ENCODE measurements around the gene KLHL22.
"Not testable (repeated sequence)": the region's sequence is repeated elsewhere in the genome, so short reads cannot be mapped to it uniquely, and the experiment has no call there.

Gene KLHL22

DNA sequence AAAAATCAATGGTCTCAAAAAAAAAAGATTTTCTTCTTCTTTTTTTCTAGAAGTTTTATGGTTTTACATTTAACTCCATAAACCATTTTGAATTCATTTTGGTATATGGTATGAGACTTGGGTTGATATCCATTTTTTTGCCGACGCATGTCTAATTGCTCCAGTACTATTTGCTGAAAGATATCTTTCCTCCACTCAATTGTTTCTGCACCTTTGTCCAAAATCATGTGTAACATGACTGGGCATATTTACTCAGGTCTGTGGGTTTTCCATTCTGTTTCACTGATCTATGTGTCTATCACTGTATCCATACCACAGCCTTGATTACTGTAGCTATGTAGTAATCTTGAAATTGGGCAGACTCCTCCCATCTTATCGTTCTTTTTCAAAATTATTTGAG, 42.4 kb downstream of the KLHL22 start:
- H3K4me2 ChIP-seq (ENCODE audit: low read length): no peak overlapping the region
- no peaks in the 10 kb centered on the region for H3K27me3 ChIP-seq (ENCODE audit: control insufficient read depth, low read length)
- peaks cover 7% of the 10 kb centered on the region for H3K4me1 ChIP-seq (ENCODE audit: control insufficient read depth, low read length)
- no peak for TF ChIP-seq CTCF (IDR thresholded peaks at IDR 0.05; ENCODE audit: low read depth, low read length, poor library complexity, severe bottlenecking)
- TF ChIP-seq EZH2phosphoT487 (IDR thresholded peaks at IDR 0.05; ENCODE audit: borderline replicate concordance, low read length): no peak
- no peaks in the 10 kb centered on the region for H4K20me1 ChIP-seq (ENCODE audit: control insufficient read depth, insufficient read depth, low read depth, low read length)
- H3K36me3 ChIP-seq (ENCODE audit: control insufficient read depth, low read length): no peaks in the 10 kb centered on the region
- no peak overlapping the region for H3K27ac ChIP-seq (ENCODE audit: low read depth, low read length)
- no peaks in the 10 kb centered on the region for H3F3A ChIP-seq (ENCODE audit: control insufficient read depth, insufficient read depth)
- H3K79me2 ChIP-seq (ENCODE audit: control insufficient read depth, low read length): no peaks in the 10 kb centered on the region
- H3K4me3 ChIP-seq (ENCODE audit: low read length): no peak overlapping the region
- H3K9me2 ChIP-seq (replicated peaks; ENCODE audit: control insufficient read depth, low read length): no peaks in the 10 kb centered on the region
- no peaks in the 10 kb centered on the region for H3K9me3 ChIP-seq (ENCODE audit: control insufficient read depth, insufficient read depth, low read length)

- Histone ChIP-seq H3F3A (ENCODE audit: control insufficient read depth, insufficient read depth) (no peaks in the 10 kb centered on the region), H3K79me2 (ENCODE audit: control insufficient read depth, low read length) (no peaks in the 10 kb centered on the region), H3K36me3 (ENCODE audit: control insufficient read depth, low read length) (no peaks in the 10 kb centered on the region), H3K4me3 (ENCODE audit: low read length) (no peak overlapping the region), H3K4me2 (ENCODE audit: low read length) (no peak overlapping the region), H3K9me3 (ENCODE audit: control insufficient read depth, insufficient read depth, low read length) (no peaks in the 10 kb centered on the region), H3K4me1 (ENCODE audit: control insufficient read depth, low read length) (peaks cover 7% of the 10 kb centered on the region), H3K27ac (ENCODE audit: low read depth, low read length) (no peak overlapping the region), H3K27me3 (ENCODE audit: control insufficient read depth, low read length) (no peaks in the 10 kb centered on the region), H3K9me2 (replicated peaks; ENCODE audit: control insufficient read depth, low read length) (no peaks in the 10 kb centered on the region), H4K20me1 (ENCODE audit: control insufficient read depth, insufficient read depth, low read depth, low read length) (no peaks in the 10 kb centered on the region)
- no peak for TF ChIP-seq EZH2phosphoT487 (IDR thresholded peaks at IDR 0.05; ENCODE audit: borderline replicate concordance, low read length)
- TF ChIP-seq CTCF (IDR thresholded peaks at IDR 0.05; ENCODE audit: low read depth, low read length, poor library complexity, severe bottlenecking): no peak
Measured at GRCh38 chr22:20451920-20452319, 43.7 kb downstream of the KLHL22 start.

DNA sequence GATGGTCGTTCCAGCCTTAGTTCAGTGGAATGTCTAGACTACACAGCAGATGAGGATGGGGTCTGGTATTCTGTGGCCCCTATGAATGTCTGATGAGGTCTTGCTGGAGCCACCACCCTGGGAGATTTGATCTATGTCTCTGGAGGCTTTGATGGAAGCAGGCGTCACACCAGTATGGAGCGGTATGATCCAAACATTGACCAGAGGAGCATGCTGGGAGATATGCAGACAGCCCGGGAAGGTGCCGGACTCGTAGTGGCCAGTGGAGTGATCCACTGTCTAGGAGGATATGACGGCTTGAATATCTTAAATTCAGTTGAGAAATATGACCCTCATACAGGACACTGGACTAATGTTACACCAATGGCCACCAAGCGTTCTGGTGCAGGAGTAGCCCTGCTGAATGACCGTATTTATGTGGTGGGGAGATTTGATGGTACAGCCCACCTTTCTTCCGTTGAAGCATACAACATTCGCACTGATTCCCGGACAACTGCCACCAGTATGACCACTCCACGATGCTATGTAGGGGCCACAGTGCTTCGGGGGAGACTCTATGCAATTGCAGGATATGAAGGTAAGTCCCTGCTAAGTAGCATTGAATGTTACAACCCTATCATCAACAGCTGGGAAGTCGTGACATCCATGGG, 44.3 kb downstream of the KLHL22 start:
- H3K4me3 ChIP-seq (ENCODE audit: low read length); H4K20me1 ChIP-seq (ENCODE audit: control insufficient read depth, insufficient read depth, low read depth, low read length); H3F3A ChIP-seq (ENCODE audit: control insufficient read depth, insufficient read depth); H3K36me3 ChIP-seq (ENCODE audit: control insufficient read depth, low read length); H3K9me2 ChIP-seq (replicated peaks; ENCODE audit: control insufficient read depth, low read length); H3K27me3 ChIP-seq (ENCODE audit: control insufficient read depth, low read length); H3K9me3 ChIP-seq (ENCODE audit: control insufficient read depth, insufficient read depth, low read length); H3K4me2 ChIP-seq (ENCODE audit: low read length); H3K79me2 ChIP-seq (ENCODE audit: control insufficient read depth, low read length); H3K27ac ChIP-seq (ENCODE audit: low read depth, low read length); H3K4me1 ChIP-seq (ENCODE audit: control insufficient read depth, low read length): not testable (repeated sequence)

DNA sequence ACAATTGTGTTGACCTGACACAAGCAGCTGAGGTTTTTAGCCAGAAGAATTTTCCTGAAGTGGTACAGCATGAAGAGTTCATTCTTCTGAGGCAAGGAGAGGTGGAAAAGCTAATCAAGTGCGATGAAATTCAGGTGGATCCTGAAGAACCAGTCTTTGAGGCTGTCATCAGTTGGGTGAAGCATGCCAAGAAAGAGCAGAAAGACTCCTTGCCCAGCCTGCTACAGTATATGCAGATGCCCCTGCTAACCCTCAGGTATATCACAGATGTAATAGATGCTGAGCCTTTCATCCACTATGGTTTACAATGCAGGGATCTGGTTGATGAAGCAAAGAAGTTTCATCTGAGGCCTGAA, 45.1 kb downstream of the KLHL22 start:
- Histone ChIP-seq H3K9me2 (replicated peaks; ENCODE audit: control insufficient read depth, low read length) (no peaks in the 10 kb centered on the region), H3K4me3 (ENCODE audit: low read length) (no peak overlapping the region), H3K9me3 (ENCODE audit: control insufficient read depth, insufficient read depth, low read length) (no peaks in the 10 kb centered on the region), H3K27ac (ENCODE audit: low read depth, low read length) (no peak overlapping the region), H3K36me3 (ENCODE audit: control insufficient read depth, low read length) (no peaks in the 10 kb centered on the region), H3K4me2 (ENCODE audit: low read length) (no peak overlapping the region), H3K4me1 (ENCODE audit: control insufficient read depth, low read length) (no peaks in the 10 kb centered on the region), H3K27me3 (ENCODE audit: control insufficient read depth, low read length) (no peaks in the 10 kb centered on the region), H4K20me1 (ENCODE audit: control insufficient read depth, insufficient read depth, low read depth, low read length) (no peaks in the 10 kb centered on the region), H3K79me2 (ENCODE audit: control insufficient read depth, low read length) (no peaks in the 10 kb centered on the region), H3F3A (ENCODE audit: control insufficient read depth, insufficient read depth) (no peaks in the 10 kb centered on the region)
- TF ChIP-seq CTCF (IDR thresholded peaks at IDR 0.05; ENCODE audit: low read depth, low read length, poor library complexity, severe bottlenecking) (no peak), EZH2phosphoT487 (IDR thresholded peaks at IDR 0.05; ENCODE audit: borderline replicate concordance, low read length) (no peak)

Data from DOHH2 (cell line).